Tibial nerve (tissue), 4 donors: Measurements from ENCODE around the gene ANO1. TPM values are rescaled to one million over a fixed set of nuclear protein-coding genes. Genes with fewer than 3 reads are reported as not detected.

Experiments
- DNase-seq, 2 donors: peaks; one replicate each; pipeline ENCODE4 v3.0.0-alpha.2; 2019; ENCODE audit warnings: low spot score in 2 of 2
- H3K27ac ChIP-seq, 4 donors: fragments of 200-600 bp; sonication (generic) in 3 of 4; one replicate each; pipeline ENCODE4 v1.5.1; 2017 to 2019; ENCODE audit warnings: mild to moderate bottlenecking in 1 of 4
- H3K27me3 ChIP-seq, 2 donors: fragments of 200-600 bp; sonication (generic) in 1 of 2; one replicate each; pipeline versions ENCODE4 v1.5.1 to v1.6.0; 2017 to 2019
- H3K36me3 ChIP-seq, 3 donors: fragments of 200-600 bp; sonication (generic); one replicate each; pipeline ENCODE4 v1.5.1; 2018 to 2019
- H3K4me1 ChIP-seq, 4 donors: fragments of 200-600 bp; sonication (generic) in 3 of 4; one replicate each; pipeline ENCODE4 v1.5.1; 2017 to 2019
- H3K4me3 ChIP-seq, 4 donors: fragments of 200-600 bp; sonication (generic) in 3 of 4; one replicate each; pipeline ENCODE4 v1.5.1; 2017 to 2019; ENCODE audit warnings: mild to moderate bottlenecking in 1 of 4, moderate library complexity in 1 of 4
- H3K9me3 ChIP-seq, 4 donors: fragments of 200-600 bp; sonication (generic) in 3 of 4; one replicate each; pipeline ENCODE4 v1.5.1; 2017 to 2019
- EP300 ChIP-seq, 2 donors: sonication (generic); formaldehyde crosslinking; IDR thresholded peaks; one replicate each; pipeline ENCODE4 v1.6.1; 2017; ENCODE audit warnings: antibody characterized with exemption in 2 of 2, mild to moderate bottlenecking in 1 of 2
- POLR2A ChIP-seq, 2 donors: fragments of 450-650 bp; IDR thresholded peaks; one replicate each; pipeline ENCODE4 v1.6.1; 2017; ENCODE audit warnings: antibody characterized with exemption in 2 of 2, mild to moderate bottlenecking in 2 of 2, moderate library complexity in 2 of 2
- WGBS, 2 donors: methylation state at CpG; one replicate each; pipeline ENCODE4 v1.1.5; 2018; 5-methylcytosine and 5-hydroxymethylcytosine counted together
- small RNA-seq: library from RNA; depleted of rRNA; stranded (forward); fragments of <200 nt; gene quantifications from one replicate; pipeline ENCODE3, GENCODE V24; 2016
- total RNA-seq, 4 donors: library from RNA; depleted of rRNA; stranded (reverse); fragments of >200 nt; gene quantifications; one replicate each; pipeline ENCODE4 v1.1.0, GENCODE V29; 2016
- TF ChIP-seq, protein P1 (sequence below), 5 experiments: fragments of 200-600 bp in 3 of 5; fragments of 450-650 bp in 2 of 5; sonication (generic) in 3 of 5; IDR thresholded peaks; one replicate each; pipeline ENCODE4 v1.5.1; 2016 to 2019; ENCODE audit warnings: antibody characterized with exemption in 5 of 5, mild to moderate bottlenecking in 3 of 5, moderate library complexity in 2 of 5

ANO1 gene
- total RNA-seq, 4 donors from 2014 or later: 1.7 to 6.3 (median 4.1) TPM

DNA sequence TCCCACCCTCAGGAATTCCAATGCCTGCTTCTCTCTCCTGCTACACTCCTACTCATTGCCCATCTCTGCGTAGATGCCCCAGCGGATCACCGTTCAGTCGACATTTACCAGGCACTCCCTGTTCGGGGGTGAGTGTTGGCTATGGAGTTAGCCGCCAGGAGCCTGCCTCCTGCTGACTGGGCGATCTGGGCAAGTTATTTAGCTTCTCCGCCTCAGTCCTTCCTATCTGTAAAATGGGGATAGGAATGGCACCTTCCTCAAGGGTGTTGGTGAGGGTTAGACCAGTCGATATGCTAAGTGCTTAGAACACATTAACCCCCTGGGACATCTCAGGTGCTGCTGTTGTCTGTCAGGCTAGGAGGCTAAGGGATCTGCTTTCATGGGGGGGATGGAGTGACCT is 155.8 kb downstream of the ANO1 start:
- Histone ChIP-seq H3K27ac (no peak overlapping the region), H3K9me3 (no peaks in the 10 kb centered on the region), H3K4me3 (no peak overlapping the region), H3K36me3 (no peaks in the 10 kb centered on the region), H3K4me1 (no peaks in the 10 kb centered on the region), H3K27me3 (no peaks in the 10 kb centered on the region)
- TF ChIP-seq, protein P1, sequence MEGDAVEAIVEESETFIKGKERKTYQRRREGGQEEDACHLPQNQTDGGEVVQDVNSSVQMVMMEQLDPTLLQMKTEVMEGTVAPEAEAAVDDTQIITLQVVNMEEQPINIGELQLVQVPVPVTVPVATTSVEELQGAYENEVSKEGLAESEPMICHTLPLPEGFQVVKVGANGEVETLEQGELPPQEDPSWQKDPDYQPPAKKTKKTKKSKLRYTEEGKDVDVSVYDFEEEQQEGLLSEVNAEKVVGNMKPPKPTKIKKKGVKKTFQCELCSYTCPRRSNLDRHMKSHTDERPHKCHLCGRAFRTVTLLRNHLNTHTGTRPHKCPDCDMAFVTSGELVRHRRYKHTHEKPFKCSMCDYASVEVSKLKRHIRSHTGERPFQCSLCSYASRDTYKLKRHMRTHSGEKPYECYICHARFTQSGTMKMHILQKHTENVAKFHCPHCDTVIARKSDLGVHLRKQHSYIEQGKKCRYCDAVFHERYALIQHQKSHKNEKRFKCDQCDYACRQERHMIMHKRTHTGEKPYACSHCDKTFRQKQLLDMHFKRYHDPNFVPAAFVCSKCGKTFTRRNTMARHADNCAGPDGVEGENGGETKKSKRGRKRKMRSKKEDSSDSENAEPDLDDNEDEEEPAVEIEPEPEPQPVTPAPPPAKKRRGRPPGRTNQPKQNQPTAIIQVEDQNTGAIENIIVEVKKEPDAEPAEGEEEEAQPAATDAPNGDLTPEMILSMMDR (IDR thresholded peaks at IDR 0.05): no peak
- TF ChIP-seq POLR2A (IDR thresholded peaks at IDR 0.05) (no peak), EP300 (IDR thresholded peaks at IDR 0.05) (no peak)
- no peak for DNase-seq
- WGBS, 2 donors: 93 to 94% methylated on average over 9 of the region's 9 CpGs

Small RNA genes lying within 50 kb of the gene (small RNA-seq; reads per million reads assigned to genes)
- gene RNU6-1175P: not detected

Other genes with a start within 250 kb of the ANO1 start
- gene FADD, start 125.0 kb downstream of the ANO1 start, total RNA-seq: 10 to 100 TPM; 23.9 to 34.5 (median 25.1) TPM
- 10 to 100 TPM; 43.7 to 82.8 (median 69.3) TPM for gene PPFIA1, start 192.4 kb downstream of the ANO1 start, total RNA-seq